Activated CD8-positive, alpha-beta memory T cell treated with anti-CD3 and anti-CD28 coated beads, Interleukin-2, amount 10 ng/mL, durations not matched to agents 7 days and 5 days (primary cell): ENCODE results near the gene EPM2A. TPM values are rescaled to one million over a fixed set of nuclear protein-coding genes. Genes with fewer than 3 reads are reported as not detected.
A peak's percentile ranks its signal among the peaks of the same experiment; 100 is the strongest.
"Not testable (repeated sequence)": the region's sequence is repeated elsewhere in the genome, so short reads cannot be mapped to it uniquely, and the experiment has no call there.

Source experiments
- ATAC-seq: fragments of 150-1000 bp; cut with Tn5 transposase; one replicate; pipeline ENCODE4 v1.10.0; 2021; ENCODE audit warnings: moderate library complexity
- CTCF ChIA-PET: fragments of 350-600 bp; sonication (Branson Sonifier 250); formaldehyde crosslinking; loops from one replicate; lab custom pipeline; 2021; ENCODE audit warnings: antibody characterized with exemption; lab: Charles Lee
- DNase-seq: peaks from one replicate; pipeline ENCODE4 v3.0.0-alpha.2; 2020
- H3K27ac Mint-ChIP-seq: one replicate; pipeline ENCODE4 v1.8.0; 2021; ENCODE audit warnings: mild to moderate bottlenecking, mixed read lengths
- H3K27me3 Mint-ChIP-seq: one replicate; pipeline ENCODE4 v1.8.0; 2021; ENCODE audit warnings: mixed read lengths
- H3K36me3 Mint-ChIP-seq: one replicate; pipeline ENCODE4 v1.8.0; 2021; ENCODE audit warnings: mild to moderate bottlenecking, mixed read lengths
- H3K4me1 Mint-ChIP-seq: one replicate; pipeline ENCODE4 v1.8.0; 2021; ENCODE audit warnings: mixed read lengths
- H3K4me3 Mint-ChIP-seq: one replicate; pipeline ENCODE4 v1.8.0; 2021; ENCODE audit warnings: mild to moderate bottlenecking, moderate library complexity, mixed read lengths
- H3K9me3 Mint-ChIP-seq: one replicate; pipeline ENCODE4 v1.8.0; 2022; ENCODE audit warnings: low read depth, mixed read lengths
- total RNA-seq, 2 experiments: library from RNA; stranded (reverse); gene quantifications; one replicate each; pipeline ENCODE4 v1.2.3, GENCODE V29; 2021

Gene EPM2A
- total RNA-seq, 2 experiments from 2014 or later: 7.0 TPM

DNA sequence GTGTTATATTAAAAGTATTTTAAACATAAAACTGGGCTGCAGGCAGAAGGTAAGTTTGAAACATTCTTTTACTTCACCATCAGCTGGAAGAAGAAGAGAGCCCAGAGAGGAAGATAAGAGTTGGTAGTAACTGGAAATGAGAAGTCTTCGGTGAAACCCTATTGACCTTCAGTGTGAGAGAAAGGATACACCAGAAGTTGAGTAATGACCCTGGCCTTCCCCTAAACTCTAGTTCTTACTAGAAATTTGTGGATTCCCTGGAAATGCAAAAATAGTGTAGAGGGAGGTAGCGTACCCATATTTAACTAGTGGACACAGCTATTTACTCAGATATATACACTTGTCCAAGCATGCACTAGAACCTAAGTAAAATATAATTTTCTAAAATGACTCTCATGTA, 8.0 kb upstream of the EPM2A start:
- peaks cover 3% of the 10 kb centered on the region for H3K27me3 Mint-ChIP-seq
- H3K9me3 Mint-ChIP-seq: no peaks in the 10 kb centered on the region
- H3K4me1 Mint-ChIP-seq: no peaks in the 10 kb centered on the region
- DNase-seq (no peak), ATAC-seq (no peak)
- H3K27ac Mint-ChIP-seq: no peak overlapping the region
- H3K4me3 Mint-ChIP-seq: no peak overlapping the region
- H3K36me3 Mint-ChIP-seq: peaks cover 5% of the 10 kb centered on the region
- CTCF ChIA-PET: no interaction called here

DNA sequence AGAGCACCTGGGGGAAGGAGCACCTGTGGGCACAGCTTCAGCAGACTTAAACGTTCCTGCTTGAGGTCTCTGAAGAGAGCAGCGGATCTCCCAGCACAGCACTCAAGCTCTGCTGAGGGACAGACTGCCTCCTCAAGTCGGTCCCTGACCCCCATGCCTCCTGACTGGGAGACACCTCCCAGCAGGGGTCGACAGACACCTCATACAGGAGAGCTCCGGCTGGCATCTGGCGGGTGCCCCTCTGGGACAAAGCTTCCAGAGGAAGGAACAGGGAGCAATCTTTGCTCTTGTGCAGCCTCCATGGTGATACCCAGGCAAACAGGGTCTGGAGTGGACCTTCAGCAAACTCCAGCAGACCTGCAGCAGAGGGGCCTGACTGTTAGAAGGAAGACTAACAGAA, 7.2 kb upstream of the EPM2A start:
- H3K4me1 Mint-ChIP-seq, H3K27ac Mint-ChIP-seq, H3K4me3 Mint-ChIP-seq, CTCF ChIA-PET, H3K36me3 Mint-ChIP-seq, H3K27me3 Mint-ChIP-seq, ATAC-seq, H3K9me3 Mint-ChIP-seq, DNase-seq: not testable (repeated sequence)

DNA sequence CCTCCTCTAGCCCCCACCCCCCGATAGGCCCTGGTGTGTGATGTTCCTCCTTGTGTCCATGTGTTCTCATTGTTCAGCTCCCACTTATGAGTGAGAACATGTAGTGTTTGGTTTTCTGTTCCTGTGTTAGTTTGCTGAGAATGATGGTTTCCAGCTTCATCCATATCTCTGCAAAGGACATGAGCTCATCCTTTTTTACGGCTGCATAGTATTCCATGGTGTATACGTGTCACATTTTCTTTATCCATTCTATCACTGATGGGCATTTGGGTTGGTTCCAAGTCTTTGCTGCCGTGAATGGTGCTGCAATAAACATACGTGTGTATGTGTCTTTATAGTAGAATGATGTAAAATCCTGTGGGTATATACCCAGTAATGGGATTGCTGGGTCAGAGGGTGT, 4.4 kb upstream of the EPM2A start:
- H3K9me3 Mint-ChIP-seq, DNase-seq, H3K4me3 Mint-ChIP-seq, H3K27me3 Mint-ChIP-seq, H3K27ac Mint-ChIP-seq, H3K36me3 Mint-ChIP-seq, ATAC-seq, CTCF ChIA-PET, H3K4me1 Mint-ChIP-seq: not testable (repeated sequence)

DNA sequence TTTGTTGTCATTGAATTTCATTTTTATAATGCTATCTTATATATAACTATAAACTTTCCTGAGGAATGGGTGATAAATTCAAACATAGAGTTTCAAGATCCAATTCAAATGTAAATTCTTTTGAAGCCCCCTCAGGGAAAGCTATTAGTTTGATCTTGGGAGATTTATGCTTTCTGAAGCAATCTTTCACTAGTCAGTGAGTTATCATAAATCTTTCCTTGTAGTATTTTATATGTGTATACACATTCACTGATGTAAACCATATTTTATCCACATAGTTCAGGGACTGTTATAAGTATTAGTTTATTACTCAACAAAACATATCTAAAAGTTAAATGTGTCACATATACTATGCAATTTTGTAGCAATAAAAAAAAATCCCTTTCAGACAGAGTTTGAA, 2.9 kb upstream of the EPM2A start:
- ATAC-seq: no peak
- DNase-seq: no peak
- H3K9me3 Mint-ChIP-seq: no peaks in the 10 kb centered on the region
- H3K4me1 Mint-ChIP-seq: peaks cover 11% of the 10 kb centered on the region
- no peak overlapping the region for H3K4me3 Mint-ChIP-seq
- peaks cover 6% of the 10 kb centered on the region for H3K36me3 Mint-ChIP-seq
- CTCF ChIA-PET: no interaction called here
- H3K27me3 Mint-ChIP-seq: no peaks in the 10 kb centered on the region
- no peak overlapping the region for H3K27ac Mint-ChIP-seq

DNA sequence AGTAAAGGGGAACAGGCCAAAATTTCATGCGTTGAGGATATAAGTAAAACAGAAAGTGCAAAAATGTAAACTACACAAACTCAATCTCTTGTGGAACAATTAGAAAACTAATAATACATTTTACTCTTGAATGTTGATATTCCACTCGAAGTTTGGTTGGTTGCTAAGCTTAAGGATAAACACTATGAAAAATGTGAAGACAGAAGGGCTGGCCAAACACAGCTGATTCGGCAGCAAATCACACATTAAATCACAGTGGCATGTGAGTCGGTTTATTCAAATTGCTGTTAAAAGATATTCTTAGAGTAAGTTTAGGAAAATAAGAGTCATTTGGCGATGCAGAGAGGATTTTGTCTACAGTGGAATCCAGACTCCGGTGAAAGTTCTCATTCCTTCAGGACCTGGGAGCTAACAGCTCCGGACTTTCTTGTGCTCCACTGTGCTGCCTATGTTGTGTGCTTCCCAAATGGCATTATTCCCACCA, 1.4 kb upstream of the EPM2A start:
- peak overlapping the region; percentile 26 for H3K4me3 Mint-ChIP-seq
- peak overlapping the region; percentile 34 for H3K27ac Mint-ChIP-seq
- H3K36me3 Mint-ChIP-seq: peaks cover 6% of the 10 kb centered on the region
- no peaks in the 10 kb centered on the region for H3K27me3 Mint-ChIP-seq
- peaks cover 14% of the 10 kb centered on the region for H3K4me1 Mint-ChIP-seq
- DNase-seq (no peak), ATAC-seq (no peak)
- H3K9me3 Mint-ChIP-seq: no peaks in the 10 kb centered on the region
- CTCF ChIA-PET: no interaction called here

DNA sequence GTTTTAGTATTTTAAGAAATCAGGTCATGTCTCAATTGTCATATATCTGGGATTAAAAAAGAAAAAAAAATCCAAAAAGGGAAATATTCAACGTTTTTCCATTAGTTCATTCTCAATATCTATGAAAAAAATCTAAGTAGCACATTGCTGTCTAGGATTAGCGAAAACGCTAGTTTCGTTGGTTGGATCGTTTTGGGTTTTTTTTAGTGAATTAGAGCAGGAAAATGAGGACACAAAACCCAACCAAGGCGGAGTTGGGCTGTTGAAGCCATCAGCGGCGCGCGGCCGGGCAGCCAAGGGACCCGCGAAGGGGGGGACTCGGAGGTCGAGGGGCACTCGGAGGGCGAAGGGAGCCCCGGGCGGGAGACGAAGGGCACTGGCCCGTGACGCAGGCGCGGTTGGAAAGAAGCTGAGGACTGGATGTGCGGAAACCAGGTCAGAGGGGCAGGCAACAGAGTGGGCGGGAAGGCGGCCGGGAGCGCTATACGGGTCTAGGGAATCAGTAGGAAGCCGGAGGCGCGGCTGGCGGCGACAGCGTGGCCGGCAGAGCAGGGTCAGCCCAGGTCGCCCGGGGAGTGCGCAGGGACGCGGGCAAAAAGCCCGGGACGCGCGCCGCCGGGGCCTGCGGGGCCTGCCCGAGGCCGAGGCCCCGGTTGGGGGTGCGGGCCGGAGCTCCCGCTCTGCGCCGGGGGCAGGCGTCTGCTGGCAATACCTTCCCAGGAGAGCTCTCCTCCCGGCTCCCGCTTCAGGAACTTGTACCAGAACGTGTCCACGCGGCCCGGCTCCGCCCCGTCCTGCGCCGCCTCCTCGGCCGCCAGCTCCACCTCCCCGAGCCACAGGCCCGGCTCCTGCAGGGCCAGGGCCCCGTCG, 599 bp downstream of the EPM2A start:
- H3K4me3 Mint-ChIP-seq: peak overlapping the region; percentile 95
- H3K27ac Mint-ChIP-seq: peak overlapping the region; percentile 93
- no peaks in the 10 kb centered on the region for H3K27me3 Mint-ChIP-seq
- peak; percentile 84 for ATAC-seq
- H3K9me3 Mint-ChIP-seq: peaks cover 3% of the 10 kb centered on the region
- CTCF ChIA-PET: interaction anchor here (0.7 to 1.8 kb wide), 3 partner anchors 29 to 194 kb away, joined by 3 to 9 read pairs (median 3); partner anchors contain the start of gene FBXO30
- peaks cover 12% of the 10 kb centered on the region for H3K36me3 Mint-ChIP-seq
- peak; percentile 83 for DNase-seq
- H3K4me1 Mint-ChIP-seq: peaks cover 21% of the 10 kb centered on the region

DNA sequence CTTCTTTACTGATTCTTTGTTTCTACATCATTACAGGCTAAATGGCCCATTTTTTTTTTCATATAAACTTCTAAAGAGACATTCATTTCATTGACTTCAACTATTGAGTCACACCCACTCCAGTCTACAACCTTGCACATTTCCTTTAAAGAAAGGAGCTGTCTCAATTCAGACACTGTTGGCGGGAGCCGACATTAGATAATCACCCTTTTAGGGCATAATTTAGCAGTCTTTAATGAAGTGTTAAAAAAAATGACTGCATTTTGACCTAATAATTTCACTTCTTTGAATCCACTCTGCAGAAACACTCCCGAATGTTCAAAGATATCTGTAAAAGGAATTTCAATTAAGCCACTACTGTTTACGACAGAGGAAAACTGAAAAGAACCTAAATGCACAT, 1.5 kb downstream of the EPM2A start:
- CTCF ChIA-PET: interaction anchor here (1.0 kb wide), 1 partner anchor 154 kb away, joined by 3 read pairs; no protein-coding TSS in a partner anchor
- H3K36me3 Mint-ChIP-seq: peaks cover 18% of the 10 kb centered on the region
- no peak for ATAC-seq
- H3K4me1 Mint-ChIP-seq: peaks cover 21% of the 10 kb centered on the region
- H3K4me3 Mint-ChIP-seq: peak overlapping the region; percentile 40
- peak overlapping the region; percentile 24 for H3K27ac Mint-ChIP-seq
- no peak for DNase-seq
- peaks cover 5% of the 10 kb centered on the region for H3K9me3 Mint-ChIP-seq
- H3K27me3 Mint-ChIP-seq: no peaks in the 10 kb centered on the region

DNA sequence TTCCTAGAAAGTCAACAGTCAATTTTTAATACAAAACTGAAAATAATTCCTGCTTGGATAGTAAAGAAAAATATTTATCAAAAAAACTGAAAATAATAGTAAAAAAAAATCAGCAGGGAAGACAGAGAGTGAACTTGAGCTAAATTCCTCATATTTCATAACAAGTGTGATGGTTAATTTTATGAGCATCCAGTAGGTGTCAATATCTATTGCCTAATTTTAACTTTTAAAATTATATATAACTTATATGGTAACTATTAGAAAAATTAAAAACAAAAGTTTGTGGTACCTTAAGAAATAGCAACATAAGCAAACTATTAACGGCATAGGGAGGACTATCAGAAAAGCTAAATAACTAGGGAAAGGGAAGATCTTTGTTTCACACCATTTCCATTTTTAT, 2.1 kb downstream of the EPM2A start:
- H3K9me3 Mint-ChIP-seq: peaks cover 5% of the 10 kb centered on the region
- H3K4me1 Mint-ChIP-seq: peaks cover 21% of the 10 kb centered on the region
- ATAC-seq: no peak
- H3K27ac Mint-ChIP-seq: no peak overlapping the region
- CTCF ChIA-PET: interaction anchor here (1.0 kb wide), 2 partner anchors 12 to 155 kb away, joined by 3 read pairs; no protein-coding TSS in a partner anchor
- H3K27me3 Mint-ChIP-seq: no peaks in the 10 kb centered on the region
- no peak overlapping the region for H3K4me3 Mint-ChIP-seq
- no peak for DNase-seq
- H3K36me3 Mint-ChIP-seq: peaks cover 22% of the 10 kb centered on the region

DNA sequence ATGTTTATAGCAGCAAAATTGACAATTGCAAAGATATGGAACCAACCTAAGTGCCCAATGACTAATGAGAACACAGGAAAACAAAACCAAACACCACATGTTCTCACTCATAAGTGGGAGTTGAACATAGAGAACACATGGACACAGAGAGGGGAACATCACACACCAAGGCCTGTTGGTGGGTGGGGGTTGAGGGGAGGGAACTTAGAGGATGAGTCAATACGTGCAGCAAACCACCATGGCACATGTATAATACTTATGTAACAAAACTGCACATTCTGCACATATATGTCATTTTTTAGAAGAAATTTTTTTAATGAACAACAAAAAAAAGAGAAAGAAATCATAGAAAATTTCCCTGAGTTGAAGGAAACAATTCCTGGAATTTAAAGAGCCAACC, 3.9 kb downstream of the EPM2A start:
- ATAC-seq: no peak
- Mint-ChIP-seq H3K27me3 (no peaks in the 10 kb centered on the region), H3K27ac (no peak overlapping the region), H3K36me3 (peaks cover 27% of the 10 kb centered on the region), H3K4me1 (peaks cover 20% of the 10 kb centered on the region), H3K4me3 (no peak overlapping the region), H3K9me3 (peaks cover 7% of the 10 kb centered on the region)
- no peak for DNase-seq
- CTCF ChIA-PET: no interaction called here

DNA sequence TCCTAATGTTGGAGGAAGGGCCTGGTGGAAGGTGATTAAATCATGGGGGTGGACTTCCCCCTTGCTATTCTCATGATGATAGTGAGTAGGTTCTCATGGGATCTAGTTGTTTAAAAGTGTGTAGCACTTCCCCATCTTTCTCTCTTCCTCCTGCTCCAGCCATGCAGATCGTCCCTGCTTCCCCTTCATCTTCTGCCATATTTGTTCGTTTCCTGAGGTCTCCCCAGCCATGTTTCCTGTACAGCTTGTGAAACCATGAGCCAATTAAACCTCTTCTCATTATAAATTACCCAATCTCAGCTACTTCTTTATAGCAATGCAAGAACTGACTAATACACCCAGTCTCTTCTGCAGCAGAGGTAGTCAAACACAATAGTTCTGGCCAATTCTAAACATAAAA, 5.4 kb downstream of the EPM2A start:
- Mint-ChIP-seq H3K27ac (no peak overlapping the region), H3K36me3 (peaks cover 27% of the 10 kb centered on the region), H3K27me3 (no peaks in the 10 kb centered on the region), H3K4me1 (peaks cover 17% of the 10 kb centered on the region), H3K4me3 (no peak overlapping the region), H3K9me3 (peaks cover 7% of the 10 kb centered on the region)
- ATAC-seq (no peak), DNase-seq (no peak)
- CTCF ChIA-PET: no interaction called here

DNA sequence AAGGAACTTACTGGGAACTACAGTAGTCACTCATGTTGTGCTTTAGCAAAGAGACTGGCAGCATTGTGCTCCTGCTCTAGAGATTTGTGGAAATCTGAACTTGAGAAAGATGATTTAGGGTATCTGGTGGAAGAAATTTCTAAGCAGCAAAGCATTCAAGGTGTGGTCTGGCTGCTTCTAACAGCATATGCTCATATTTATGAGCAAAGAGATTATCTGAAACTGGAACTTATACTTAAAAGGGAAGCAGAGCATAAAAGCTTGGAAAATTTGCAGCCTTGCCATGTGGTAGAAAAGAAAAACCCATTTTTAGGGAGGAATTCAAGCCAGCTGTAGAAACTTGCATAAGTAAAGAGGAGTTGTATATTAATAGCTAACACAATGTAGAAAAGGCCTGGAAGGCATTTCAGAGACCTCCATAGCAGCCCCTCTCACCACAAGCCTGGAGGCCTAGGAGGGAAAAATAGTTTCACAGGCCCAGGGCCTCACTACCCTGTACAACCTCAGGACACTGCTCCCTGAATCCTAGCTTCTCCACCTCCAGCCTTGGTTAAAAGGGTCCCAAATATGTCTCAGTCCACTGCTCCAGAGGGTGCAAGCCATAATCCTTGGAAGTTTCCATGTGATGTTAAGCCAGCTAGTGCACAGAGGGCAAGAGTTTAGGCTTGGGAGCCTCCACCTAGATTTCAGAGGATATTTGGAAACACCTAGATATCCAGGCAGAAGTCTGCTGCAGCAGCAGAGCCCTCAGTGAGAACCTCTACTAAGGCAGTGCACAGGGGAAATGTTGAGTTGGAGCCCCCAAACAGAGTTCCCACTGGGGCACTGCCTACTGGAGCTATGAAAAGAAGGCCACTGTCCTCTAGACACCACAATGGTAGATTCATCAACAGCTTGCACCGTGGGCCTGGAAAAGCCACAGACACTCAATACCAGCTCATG, 6.6 kb downstream of the EPM2A start:
- Mint-ChIP-seq H3K27me3 (no peaks in the 10 kb centered on the region), H3K9me3 (peaks cover 10% of the 10 kb centered on the region), H3K4me3 (no peak overlapping the region), H3K27ac (no peak overlapping the region), H3K36me3 (peaks cover 30% of the 10 kb centered on the region), H3K4me1 (peaks cover 13% of the 10 kb centered on the region)
- DNase-seq (no peak), ATAC-seq (no peak)
- CTCF ChIA-PET: no interaction called here

DNA sequence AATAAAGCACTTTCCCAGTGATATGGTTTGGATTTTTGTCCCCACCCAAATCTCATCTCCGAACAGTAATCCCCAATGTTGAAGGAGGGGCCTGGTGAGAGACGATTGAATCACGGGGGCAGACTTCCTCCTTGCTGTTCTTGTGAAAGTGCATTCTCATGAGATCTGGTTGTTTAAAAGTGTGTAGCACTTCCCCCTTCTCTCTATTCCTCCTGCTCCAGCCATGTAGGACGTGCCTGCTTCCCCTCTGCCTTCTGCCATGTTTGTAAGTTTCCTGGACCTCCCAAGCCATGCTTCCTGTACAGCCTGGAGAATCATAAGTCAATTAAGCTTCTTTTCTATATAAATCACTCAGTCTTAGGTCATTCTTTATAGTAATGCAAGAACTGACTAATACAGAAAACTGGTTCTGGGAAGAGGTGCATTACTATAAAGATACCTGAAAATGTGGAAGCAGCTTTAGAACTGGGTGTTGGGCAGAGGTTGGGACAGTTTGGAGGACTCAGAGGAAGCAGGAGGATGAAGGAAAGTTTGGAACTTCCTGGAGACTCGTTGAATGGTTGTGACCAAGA, 7.4 kb downstream of the EPM2A start:
- H3K9me3 Mint-ChIP-seq: peaks cover 10% of the 10 kb centered on the region
- H3K4me3 Mint-ChIP-seq: no peak overlapping the region
- no peaks in the 10 kb centered on the region for H3K27me3 Mint-ChIP-seq
- H3K36me3 Mint-ChIP-seq: peaks cover 30% of the 10 kb centered on the region
- no peak for ATAC-seq
- H3K4me1 Mint-ChIP-seq: peaks cover 12% of the 10 kb centered on the region
- DNase-seq: no peak
- H3K27ac Mint-ChIP-seq: no peak overlapping the region
- CTCF ChIA-PET: no interaction called here

DNA sequence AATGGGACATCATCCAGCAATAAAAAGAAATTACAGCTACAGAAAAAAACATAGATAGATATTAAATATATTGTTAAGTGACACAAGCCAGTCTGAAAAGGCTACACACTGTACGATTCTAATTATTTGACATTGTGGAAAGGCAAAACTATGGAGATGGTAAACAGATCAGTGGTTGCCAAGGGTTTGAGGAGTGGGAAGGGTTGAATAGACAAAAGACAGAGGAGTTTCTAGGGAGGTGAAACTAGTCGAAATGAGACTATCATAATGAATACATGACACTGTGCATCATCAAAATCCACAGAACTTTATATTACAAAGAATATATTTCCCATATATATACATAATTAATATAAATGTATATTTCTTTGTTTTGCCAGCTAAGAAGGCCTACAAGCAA, 9.8 kb downstream of the EPM2A start:
- H3K27me3 Mint-ChIP-seq: no peaks in the 10 kb centered on the region
- CTCF ChIA-PET: no interaction called here
- no peak for DNase-seq

More for the DNA sequence above, 9.8 kb downstream of the EPM2A start:
- Mint-ChIP-seq H3K36me3 (peaks cover 31% of the 10 kb centered on the region), H3K4me1 (peaks cover 2% of the 10 kb centered on the region), H3K4me3 (no peak overlapping the region), H3K27ac (no peak overlapping the region), H3K9me3 (peaks cover 13% of the 10 kb centered on the region)
- no peak for ATAC-seq
